ENCODE results near the gene RAB2B.

DNA sequence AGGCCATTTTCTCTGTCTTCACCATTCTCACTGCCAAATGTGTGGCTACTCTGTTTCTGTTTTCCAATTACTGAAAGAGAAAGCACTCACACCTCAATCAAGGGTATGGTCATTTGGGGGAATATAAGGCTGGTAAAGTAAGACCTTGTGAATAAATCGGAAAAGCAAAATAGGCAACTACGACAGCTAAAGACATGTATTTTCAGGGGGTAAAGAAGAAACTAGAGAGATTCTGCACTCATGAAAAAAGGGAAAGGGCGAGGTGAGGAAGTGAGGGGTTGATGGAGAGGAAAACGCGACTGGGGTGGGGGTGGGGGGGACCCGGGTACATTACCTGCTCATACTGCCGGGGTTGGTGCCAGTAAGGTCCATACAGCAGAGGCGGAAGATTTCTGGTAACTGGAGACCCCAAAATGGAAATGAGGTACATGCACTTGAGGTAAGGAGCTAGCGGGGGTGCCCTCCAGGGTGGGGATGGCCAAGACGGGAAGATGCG, 40.1 kb downstream of the RAB2B start:
- no peak for TF ChIP-seq POLR2AphosphoS5 (IDR thresholded peaks at IDR 0.05; ENCODE audit: low read depth, low read length)
- TF ChIP-seq, protein P1, sequence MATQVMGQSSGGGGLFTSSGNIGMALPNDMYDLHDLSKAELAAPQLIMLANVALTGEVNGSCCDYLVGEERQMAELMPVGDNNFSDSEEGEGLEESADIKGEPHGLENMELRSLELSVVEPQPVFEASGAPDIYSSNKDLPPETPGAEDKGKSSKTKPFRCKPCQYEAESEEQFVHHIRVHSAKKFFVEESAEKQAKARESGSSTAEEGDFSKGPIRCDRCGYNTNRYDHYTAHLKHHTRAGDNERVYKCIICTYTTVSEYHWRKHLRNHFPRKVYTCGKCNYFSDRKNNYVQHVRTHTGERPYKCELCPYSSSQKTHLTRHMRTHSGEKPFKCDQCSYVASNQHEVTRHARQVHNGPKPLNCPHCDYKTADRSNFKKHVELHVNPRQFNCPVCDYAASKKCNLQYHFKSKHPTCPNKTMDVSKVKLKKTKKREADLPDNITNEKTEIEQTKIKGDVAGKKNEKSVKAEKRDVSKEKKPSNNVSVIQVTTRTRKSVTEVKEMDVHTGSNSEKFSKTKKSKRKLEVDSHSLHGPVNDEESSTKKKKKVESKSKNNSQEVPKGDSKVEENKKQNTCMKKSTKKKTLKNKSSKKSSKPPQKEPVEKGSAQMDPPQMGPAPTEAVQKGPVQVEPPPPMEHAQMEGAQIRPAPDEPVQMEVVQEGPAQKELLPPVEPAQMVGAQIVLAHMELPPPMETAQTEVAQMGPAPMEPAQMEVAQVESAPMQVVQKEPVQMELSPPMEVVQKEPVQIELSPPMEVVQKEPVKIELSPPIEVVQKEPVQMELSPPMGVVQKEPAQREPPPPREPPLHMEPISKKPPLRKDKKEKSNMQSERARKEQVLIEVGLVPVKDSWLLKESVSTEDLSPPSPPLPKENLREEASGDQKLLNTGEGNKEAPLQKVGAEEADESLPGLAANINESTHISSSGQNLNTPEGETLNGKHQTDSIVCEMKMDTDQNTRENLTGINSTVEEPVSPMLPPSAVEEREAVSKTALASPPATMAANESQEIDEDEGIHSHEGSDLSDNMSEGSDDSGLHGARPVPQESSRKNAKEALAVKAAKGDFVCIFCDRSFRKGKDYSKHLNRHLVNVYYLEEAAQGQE (IDR thresholded peaks at IDR 0.05; ENCODE audit: insufficient read depth in 1 of 2, low read depth in 2 of 2, low read length in 2 of 2) = no peak
- TF ChIP-seq TAF1 (IDR thresholded peaks at IDR 0.05; ENCODE audit: borderline replicate concordance, insufficient read depth, low read length) = no peak
- TF ChIP-seq SIN3A (IDR thresholded peaks at IDR 0.05; ENCODE audit: borderline replicate concordance, insufficient read depth, low read length) = no peak
